Stimulated activated CD4-positive, alpha-beta T cell treated with anti-CD3 and anti-CD28 coated beads, Interleukin-4, amount 100 ng/mL, for 4 hours (primary cell): ENCODE measurements around the gene CATSPERB.
"Not testable (repeated sequence)": the region's sequence is repeated elsewhere in the genome, so short reads cannot be mapped to it uniquely, and the experiment has no call there.

Source experiments
- DNase-seq, 2 experiments: peaks; one replicate each; pipeline ENCODE4 v3.0.0-alpha.2; 2020

The CATSPERB gene

DNA sequence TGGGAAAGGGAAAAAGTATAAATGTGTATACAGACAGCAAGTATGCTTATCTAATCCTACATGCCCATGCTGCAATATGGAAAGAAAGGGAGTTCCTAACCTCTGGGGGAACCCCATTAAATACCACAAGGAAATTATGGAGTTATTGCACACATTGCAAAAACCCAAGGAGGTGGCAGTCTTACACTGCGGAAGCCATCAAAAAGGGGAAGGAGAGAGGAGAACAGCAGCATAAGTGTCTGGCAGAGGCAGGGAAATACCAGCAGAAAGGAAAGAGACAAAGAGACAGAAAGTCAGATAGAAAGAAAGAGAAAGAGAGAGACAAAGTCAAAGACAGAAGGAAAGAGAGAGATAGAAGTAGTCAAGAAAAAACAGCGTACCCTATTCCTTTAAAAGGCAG is 64.8 kb downstream of the CATSPERB start:
- not testable (repeated sequence) for DNase-seq

GRCh38 chr14:91660790-91661189 is 71.1 kb downstream of the CATSPERB start:
- no peak for DNase-seq

- no peak for DNase-seq
Observed at GRCh38 chr14:91654836-91655235, 77.0 kb downstream of the CATSPERB start.

- no peak for DNase-seq
Observed at GRCh38 chr14:91653451-91653850, 78.4 kb downstream of the CATSPERB start.

GRCh38 chr14:91649930-91650329 is 82.0 kb downstream of the CATSPERB start:
- DNase-seq: peak in 1 of 2 experiments; percentile 1

DNA sequence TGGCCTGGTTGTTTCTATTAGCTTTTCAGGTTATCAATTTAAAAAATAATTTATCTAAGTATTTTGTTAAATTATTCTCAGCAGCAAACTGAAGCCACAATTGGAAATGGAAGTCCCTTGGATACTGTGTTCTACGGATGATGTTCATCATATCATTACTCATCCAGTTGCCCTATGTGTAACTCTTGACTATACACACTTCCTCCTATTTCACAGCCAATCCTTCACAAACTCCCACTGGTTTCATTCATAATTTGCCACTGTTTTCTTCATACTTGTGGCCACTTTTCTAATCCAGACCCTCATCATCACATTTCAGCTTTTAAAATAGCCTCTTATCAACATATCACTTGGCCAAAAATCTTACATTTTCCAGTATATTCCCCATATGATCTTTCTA is 84.0 kb downstream of the CATSPERB start:
- DNase-seq: no peak

- no peak for DNase-seq
Observed at GRCh38 chr14:91636604-91637003, 95.3 kb downstream of the CATSPERB start.

GRCh38 chr14:91624757-91625156 is 107.1 kb downstream of the CATSPERB start:
- no peak for DNase-seq

DNA sequence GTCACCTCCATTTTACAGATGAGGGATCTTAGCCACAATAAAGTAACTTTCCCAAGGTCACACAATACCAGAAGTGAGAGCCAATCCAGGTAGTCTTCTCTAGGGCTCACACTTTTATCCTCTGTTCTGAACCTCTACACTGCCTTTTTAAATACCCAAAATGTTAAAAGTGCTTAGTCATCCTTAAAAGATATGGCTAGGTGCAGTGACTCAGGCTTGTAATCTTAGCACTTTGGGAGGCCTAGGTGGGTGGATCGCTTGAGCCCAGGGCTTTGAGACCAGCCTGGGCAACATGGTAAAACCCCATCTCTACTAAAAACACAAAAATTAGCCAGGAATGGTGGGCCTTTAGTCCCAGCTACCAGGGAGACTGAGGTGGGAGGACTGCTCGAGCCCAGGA is 117.7 kb downstream of the CATSPERB start:
- no peak for DNase-seq

- DNase-seq: no peak
Observed at GRCh38 chr14:91613459-91614112, 118.3 kb downstream of the CATSPERB start.

GRCh38 chr14:91611528-91611927 is 120.4 kb downstream of the CATSPERB start:
- no peak for DNase-seq

- no peak for DNase-seq
Observed at GRCh38 chr14:91609161-91609560, 122.7 kb downstream of the CATSPERB start.

GRCh38 chr14:91607322-91608047 is 124.4 kb downstream of the CATSPERB start:
- no peak for DNase-seq

DNA sequence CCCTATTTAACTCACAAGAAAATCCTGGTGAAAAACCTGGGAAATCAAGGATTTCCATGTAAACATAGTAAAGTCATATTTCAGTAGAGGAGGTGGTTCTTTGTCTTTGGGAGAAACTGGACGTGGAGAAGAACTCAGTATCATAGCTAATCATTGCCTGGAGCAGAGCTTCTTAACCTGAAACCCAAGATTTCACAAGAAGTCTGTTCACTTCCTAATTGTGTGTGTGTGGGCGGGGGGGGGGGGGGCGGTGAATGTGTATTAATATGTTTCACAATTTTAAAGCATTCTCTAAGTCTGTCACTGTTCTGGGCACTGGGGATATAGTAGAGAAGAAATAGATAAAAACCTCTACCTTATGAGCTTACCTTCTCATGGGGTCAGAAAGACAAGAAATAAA is 125.0 kb downstream of the CATSPERB start:
- no peak for DNase-seq

GRCh38 chr14:91604611-91605010 is 127.3 kb downstream of the CATSPERB start:
- not testable (repeated sequence) for DNase-seq

DNA sequence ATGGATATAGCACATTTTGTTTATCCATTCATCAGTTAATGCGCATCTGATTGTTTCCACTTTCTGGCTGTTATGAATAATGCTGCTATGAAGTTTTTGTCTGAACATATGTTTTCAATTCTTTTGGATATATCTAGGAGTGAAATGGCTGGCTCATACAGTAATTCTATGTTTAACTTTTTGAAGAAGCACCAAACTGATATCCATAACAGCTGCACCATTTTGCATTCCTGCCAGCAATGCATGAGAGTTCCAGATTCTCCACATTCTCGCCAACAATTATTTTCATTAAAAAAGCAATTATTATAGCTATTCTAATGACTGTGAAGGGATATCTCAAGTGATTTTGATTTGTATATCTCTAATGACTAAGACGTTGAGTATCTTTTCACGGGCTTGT is 131.9 kb downstream of the CATSPERB start:
- DNase-seq: no peak

- DNase-seq: no peak
Observed at GRCh38 chr14:91595736-91596135, 136.2 kb downstream of the CATSPERB start.

- DNase-seq: not testable (repeated sequence)
Observed at GRCh38 chr14:91593957-91594356, 137.9 kb downstream of the CATSPERB start.

DNA sequence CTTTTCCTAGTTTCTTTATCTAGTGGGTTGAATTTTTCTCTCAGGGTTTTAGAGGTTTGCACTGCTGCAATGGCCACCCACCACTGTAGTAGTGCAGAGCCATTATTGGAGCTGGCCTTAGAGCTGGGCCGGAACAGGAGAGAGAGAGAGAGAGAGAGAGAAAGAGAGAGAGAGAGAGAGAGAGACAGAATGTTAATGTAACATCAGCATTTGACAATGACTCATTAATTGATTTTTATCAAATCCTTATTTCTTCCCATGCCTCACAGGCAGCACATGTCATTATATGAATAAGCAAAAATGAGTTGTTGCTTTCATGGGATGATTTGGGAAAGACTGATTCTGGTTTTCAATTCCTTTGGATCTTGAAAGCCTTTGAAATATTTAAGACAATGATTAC is 145.5 kb downstream of the CATSPERB start:
- no peak for DNase-seq

GRCh38 chr14:91585856-91586255 is 146.0 kb downstream of the CATSPERB start:
- DNase-seq: no peak

GRCh38 chr14:91582761-91583160 is 149.1 kb downstream of the CATSPERB start:
- DNase-seq: no peak

GRCh38 chr14:91580876-91581577 is 150.9 kb downstream of the CATSPERB start:
- no peak for DNase-seq

DNA sequence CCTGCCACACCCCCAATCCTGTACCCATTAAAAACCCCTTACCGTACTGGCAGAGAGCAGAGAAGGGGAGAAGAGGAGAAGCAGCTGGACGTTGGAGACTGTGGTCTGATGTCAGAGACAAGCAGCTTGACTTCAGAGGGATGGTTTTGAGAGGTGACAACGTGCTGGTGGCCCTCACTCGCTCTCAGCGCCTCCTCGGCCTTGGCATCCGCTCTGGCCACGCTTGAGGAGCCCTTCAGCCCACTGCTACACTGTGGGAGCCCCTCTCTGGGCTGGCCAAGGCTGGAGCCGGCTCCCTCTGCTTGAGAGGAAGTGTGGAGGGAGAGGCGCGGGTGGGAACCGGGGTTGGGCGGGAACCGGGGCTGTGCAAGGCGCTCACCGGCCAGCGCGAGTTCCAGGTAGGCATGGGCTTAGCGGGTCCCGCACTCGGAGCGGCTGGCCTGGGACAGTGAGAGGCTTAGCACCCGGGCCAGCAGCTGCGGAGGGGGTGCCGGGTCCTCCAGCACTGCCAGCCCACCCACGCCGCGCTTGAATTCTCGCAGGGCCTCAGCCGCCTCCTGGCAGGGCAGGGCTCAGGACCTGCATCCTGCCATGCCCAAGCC is 154.2 kb downstream of the CATSPERB start:
- no peak for DNase-seq
